ENCODE measurements around the gene SPTB.

SPTB gene

GRCh38 chr14:64850369-64851137 is 29.2 kb downstream of the SPTB start:
- no peak for DNase-seq (ENCODE audit: low read depth in 3 of 3)

GRCh38 chr14:64849940-64850339 is 29.8 kb downstream of the SPTB start:
- no peak for DNase-seq (ENCODE audit: low read depth in 3 of 3)

- DNase-seq (ENCODE audit: low read depth in 3 of 3) = no peak
These were observed 31.5 kb downstream of the SPTB start for GRCh38 chr14:64848239-64848638.

GRCh38 chr14:64846319-64846718 is 33.4 kb downstream of the SPTB start:
- DNase-seq (ENCODE audit: low read depth in 3 of 3) = no peak

- DNase-seq (ENCODE audit: low read depth in 3 of 3) = no peak
These were observed 33.8 kb downstream of the SPTB start for GRCh38 chr14:64845878-64846277.

GRCh38 chr14:64844969-64845536 is 34.7 kb downstream of the SPTB start:
- no peak for DNase-seq (ENCODE audit: low read depth in 3 of 3)

- DNase-seq (ENCODE audit: low read depth in 3 of 3) = no peak
These were observed 35.4 kb downstream of the SPTB start for GRCh38 chr14:64844272-64844671.

GRCh38 chr14:64843548-64843947 is 36.2 kb downstream of the SPTB start:
- no peak for DNase-seq (ENCODE audit: low read depth in 3 of 3)

GRCh38 chr14:64841772-64842750 is 37.6 kb downstream of the SPTB start:
- DNase-seq (ENCODE audit: low read depth in 3 of 3) = no peak

GRCh38 chr14:64841121-64841651 is 38.5 kb downstream of the SPTB start:
- no peak for DNase-seq (ENCODE audit: low read depth in 3 of 3)

- no peak for DNase-seq (ENCODE audit: low read depth in 3 of 3)
These were observed 41.1 kb downstream of the SPTB start for GRCh38 chr14:64838656-64839055.

- DNase-seq (ENCODE audit: low read depth in 3 of 3) = no peak
These were observed 44.3 kb downstream of the SPTB start for GRCh38 chr14:64835431-64835830.

GRCh38 chr14:64834965-64835364 is 44.7 kb downstream of the SPTB start:
- no peak for DNase-seq (ENCODE audit: low read depth in 3 of 3)

GRCh38 chr14:64831419-64831818 is 48.3 kb downstream of the SPTB start:
- DNase-seq (ENCODE audit: low read depth in 3 of 3) = no peak

GRCh38 chr14:64830961-64831360 is 48.7 kb downstream of the SPTB start:
- no peak for DNase-seq (ENCODE audit: low read depth in 3 of 3)

GRCh38 chr14:64828071-64828470 is 51.6 kb downstream of the SPTB start:
- DNase-seq (ENCODE audit: low read depth in 3 of 3) = no peak

- DNase-seq (ENCODE audit: low read depth in 3 of 3) = no peak
These were observed 52.9 kb downstream of the SPTB start for GRCh38 chr14:64826845-64827244.

- no peak for DNase-seq (ENCODE audit: low read depth in 3 of 3)
These were observed 53.4 kb downstream of the SPTB start for GRCh38 chr14:64826333-64826732.

GRCh38 chr14:64825509-64825908 is 54.2 kb downstream of the SPTB start:
- no peak for DNase-seq (ENCODE audit: low read depth in 3 of 3)

GRCh38 chr14:64825006-64825405 is 54.7 kb downstream of the SPTB start:
- no peak for DNase-seq (ENCODE audit: low read depth in 3 of 3)

- no peak for DNase-seq (ENCODE audit: low read depth in 3 of 3)
These were observed 55.2 kb downstream of the SPTB start for GRCh38 chr14:64824471-64824870.

- peak; percentile 42 to 68 (median 45) for DNase-seq (ENCODE audit: low read depth in 3 of 3)
These were observed 56.3 kb downstream of the SPTB start for GRCh38 chr14:64823305-64823861.

All from stimulated activated CD4-positive, alpha-beta T cell treated with anti-CD3 and anti-CD28 coated beads, TNF-alpha, amount 100 ng/mL, for 24 hours (primary cell).